Coronary artery (tissue), 2 donors: Measurements from ENCODE around the gene LPO.

Source experiments
- DNase-seq: peaks from one replicate; pipeline ENCODE4 v3.0.0-alpha.2; 2017; ENCODE audit warnings: low spot score
- H3K27ac ChIP-seq, 2 donors: fragments of 200-600 bp; sonication (generic); one replicate each; pipeline ENCODE4 v1.5.1; 2016 to 2019
- H3K4me3 ChIP-seq: fragments of 200-600 bp; sonication (generic); 2 replicates; pipeline ENCODE4 v1.5.1; 2016; ENCODE audit warnings: mild to moderate bottlenecking, moderate library complexity
- CTCF ChIP-seq: fragments of 200-600 bp; sonication (generic); IDR thresholded peaks from one replicate; pipeline ENCODE4 v1.5.1; 2019; ENCODE audit warnings: antibody characterized with exemption

The LPO gene

GRCh38 chr17:58235821-58236220 is 2.6 kb upstream of the LPO start:
- TF ChIP-seq CTCF: no peak
- Histone ChIP-seq H3K4me3 (no peak overlapping the region), H3K27ac (no peak overlapping the region)
- no peak for DNase-seq

- no peak for DNase-seq
- TF ChIP-seq CTCF: no peak
- Histone ChIP-seq H3K27ac (no peak overlapping the region), H3K4me3 (no peak overlapping the region)
These were observed 2.0 kb upstream of the LPO start for GRCh38 chr17:58236394-58236793.

- DNase-seq: no peak
- Histone ChIP-seq H3K27ac (no peak overlapping the region), H3K4me3 (no peak overlapping the region)
- no peak for TF ChIP-seq CTCF
These were observed 1.6 kb downstream of the LPO start for GRCh38 chr17:58239987-58240386.

GRCh38 chr17:58242171-58242784 is 3.9 kb downstream of the LPO start:
- no peak for DNase-seq
- TF ChIP-seq CTCF: no peak
- H3K4me3 ChIP-seq: no peak overlapping the region
- H3K27ac ChIP-seq: no peak overlapping the region

GRCh38 chr17:58244963-58245362 is 6.6 kb downstream of the LPO start:
- Histone ChIP-seq H3K4me3 (no peak overlapping the region), H3K27ac (no peak overlapping the region)
- no peak for DNase-seq
- no peak for TF ChIP-seq CTCF

- Histone ChIP-seq H3K4me3 (no peak overlapping the region), H3K27ac (no peak overlapping the region)
- DNase-seq: no peak
- TF ChIP-seq CTCF: no peak
These were observed 7.2 kb downstream of the LPO start for GRCh38 chr17:58245428-58246103.

- Histone ChIP-seq H3K4me3 (no peak overlapping the region), H3K27ac (no peak overlapping the region)
- no peak for TF ChIP-seq CTCF
- DNase-seq: no peak
These were observed 7.8 kb downstream of the LPO start for GRCh38 chr17:58246104-58246740.
